HUES64 (cell line): Measurements from ENCODE around the gene INAFM2.

Experiments used
- H3K27ac ChIP-seq: 2 replicates; pipeline ENCODE4 v1.7.0; 2013; ENCODE audit warnings: low read depth, low read length, inconsistent platforms
- H3K27me3 ChIP-seq: 2 replicates; pipeline ENCODE4 v1.6.1; 2013; ENCODE audit warnings: mild to moderate bottlenecking, low read length; ENCODE audit not compliant: insufficient read depth
- H3K36me3 ChIP-seq: 2 replicates; pipeline ENCODE4 v1.6.1; 2013; ENCODE audit warnings: mild to moderate bottlenecking, low read length; ENCODE audit not compliant: insufficient read depth
- H3K4me1 ChIP-seq: 2 replicates; pipeline ENCODE4 v1.6.1; 2013; ENCODE audit warnings: mild to moderate bottlenecking, low read length, moderate library complexity; ENCODE audit not compliant: insufficient read depth
- H3K4me3 ChIP-seq: 2 replicates; pipeline ENCODE4 v1.5.1; 2013; ENCODE audit warnings: mild to moderate bottlenecking, low read length, moderate library complexity
- H3K9ac ChIP-seq: 2 replicates; pipeline ENCODE4 v1.6.1; 2013; ENCODE audit warnings: mild to moderate bottlenecking, low read depth, low read length
- H3K9me3 ChIP-seq: 2 replicates; pipeline ENCODE4 v1.6.1; 2013; ENCODE audit warnings: low read depth, low read length; ENCODE audit not compliant: insufficient read depth
- WGBS: fragments of 150-250, 120-280 bp; methylation state at CpG from one replicate; pipeline ENCODE4 v1.1.7; 2013; ENCODE audit warnings: missing lambda C conversion rate; 5-methylcytosine and 5-hydroxymethylcytosine counted together

The INAFM2 gene

GRCh38 chr15:40307421-40308211 lies 15.9 kb upstream of the INAFM2 start, which contains the start of gene PLCB2:
Gene PLCB2, minus strand, starts transcription at chr15:40307935. Its CDS starts 263 bp downstream, at chr15:40307672.
- Histone ChIP-seq H3K9me3 (no peaks in the 10 kb centered on the region), H3K27me3 (peaks cover 18% of the 10 kb centered on the region; the same call in 1 of the 2 replicates), H3K4me3 (0 out of 2 replicates have a peak within 1 kb of the TSS, but pooled peaks have one; percentile 18), H3K36me3 (no peaks in the 10 kb centered on the region), H3K4me1 (peaks cover 26% of the 10 kb centered on the region), H3K27ac (no peak within 1 kb of the TSS), H3K9ac (peak within 1 kb of the TSS; percentile 21; the same call in 1 of the 2 replicates)
- WGBS = 36% methylated on average over 13 of the region's 15 CpGs

GRCh38 chr15:40309344-40309862 lies 14.1 kb upstream of the INAFM2 start:
- Histone ChIP-seq H3K4me1 (peaks cover 30% of the 10 kb centered on the region), H3K4me3 (no peak overlapping the region), H3K9me3 (no peaks in the 10 kb centered on the region), H3K27me3 (peaks cover 19% of the 10 kb centered on the region; the same call in 1 of the 2 replicates), H3K27ac (no peak overlapping the region), H3K9ac (no peak overlapping the region), H3K36me3 (no peaks in the 10 kb centered on the region)
- WGBS = 66% methylated on average over 8 of the region's 8 CpGs

- H3K27ac ChIP-seq = no peak overlapping the region
- H3K36me3 ChIP-seq = no peaks in the 10 kb centered on the region
- 20% methylated on average over 4 of the region's 4 CpGs for WGBS
- no peak overlapping the region for H3K4me3 ChIP-seq
- H3K27me3 ChIP-seq = peaks cover 19% of the 10 kb centered on the region; the same call in 1 of the 2 replicates
- H3K9ac ChIP-seq = no peak overlapping the region
- H3K9me3 ChIP-seq = no peaks in the 10 kb centered on the region
- H3K4me1 ChIP-seq = peaks cover 30% of the 10 kb centered on the region
These were observed 13.2 kb upstream of the INAFM2 start for GRCh38 chr15:40310001-40310959.

GRCh38 chr15:40310993-40311392 lies 12.5 kb upstream of the INAFM2 start:
- peaks cover 30% of the 10 kb centered on the region for H3K4me1 ChIP-seq
- WGBS = 86% methylated on average over 3 of the region's 3 CpGs
- no peaks in the 10 kb centered on the region for H3K36me3 ChIP-seq
- H3K4me3 ChIP-seq = no peak overlapping the region
- no peaks in the 10 kb centered on the region for H3K9me3 ChIP-seq
- no peak overlapping the region for H3K27ac ChIP-seq
- H3K27me3 ChIP-seq = peaks cover 19% of the 10 kb centered on the region; the same call in 1 of the 2 replicates
- no peak overlapping the region for H3K9ac ChIP-seq

- H3K4me1 ChIP-seq = peaks cover 20% of the 10 kb centered on the region
- no peak overlapping the region for H3K27ac ChIP-seq
- H3K9me3 ChIP-seq = no peaks in the 10 kb centered on the region
- H3K36me3 ChIP-seq = no peaks in the 10 kb centered on the region
- peaks cover 19% of the 10 kb centered on the region; the same call in 1 of the 2 replicates for H3K27me3 ChIP-seq
- H3K9ac ChIP-seq = no peak overlapping the region
- H3K4me3 ChIP-seq = no peak overlapping the region
- 90% methylated on average over 10 of the region's 10 CpGs for WGBS
These were observed 10.9 kb upstream of the INAFM2 start for GRCh38 chr15:40312370-40313158.

- H3K9ac ChIP-seq = no peak overlapping the region
- H3K4me1 ChIP-seq = peaks cover 13% of the 10 kb centered on the region
- H3K27ac ChIP-seq = no peak overlapping the region
- no peaks in the 10 kb centered on the region for H3K9me3 ChIP-seq
- H3K36me3 ChIP-seq = no peaks in the 10 kb centered on the region
- no peak overlapping the region for H3K4me3 ChIP-seq
- peaks cover 19% of the 10 kb centered on the region; the same call in 1 of the 2 replicates for H3K27me3 ChIP-seq
- WGBS = 83% methylated on average over 10 of the region's 10 CpGs
These were observed 9.7 kb upstream of the INAFM2 start for GRCh38 chr15:40313531-40314398.

GRCh38 chr15:40314723-40315276 lies 8.7 kb upstream of the INAFM2 start:
- no peak overlapping the region for H3K9ac ChIP-seq
- peaks cover 16% of the 10 kb centered on the region; the same call in 1 of the 2 replicates for H3K27me3 ChIP-seq
- H3K4me3 ChIP-seq = no peak overlapping the region
- H3K9me3 ChIP-seq = no peaks in the 10 kb centered on the region
- no peak overlapping the region for H3K27ac ChIP-seq
- H3K36me3 ChIP-seq = no peaks in the 10 kb centered on the region
- peaks cover 4% of the 10 kb centered on the region; the same call in 1 of the 2 replicates for H3K4me1 ChIP-seq
- WGBS = 89% methylated on average over 3 of the region's 4 CpGs

GRCh38 chr15:40316931-40317330 lies 6.6 kb upstream of the INAFM2 start:
- peaks cover 10% of the 10 kb centered on the region for H3K27me3 ChIP-seq
- H3K27ac ChIP-seq = no peak overlapping the region
- H3K9me3 ChIP-seq = no peaks in the 10 kb centered on the region
- WGBS = 92% methylated on average over 3 of the region's 3 CpGs
- no peak overlapping the region for H3K4me3 ChIP-seq
- H3K9ac ChIP-seq = no peak overlapping the region
- no peaks in the 10 kb centered on the region for H3K36me3 ChIP-seq
- H3K4me1 ChIP-seq = peaks cover 4% of the 10 kb centered on the region

- H3K4me3 ChIP-seq = no peak overlapping the region
- 99% methylated on average over 3 of the region's 4 CpGs for WGBS
- no peaks in the 10 kb centered on the region for H3K36me3 ChIP-seq
- H3K9ac ChIP-seq = no peak overlapping the region
- H3K4me1 ChIP-seq = peaks cover 9% of the 10 kb centered on the region
- H3K27ac ChIP-seq = no peak overlapping the region
- H3K9me3 ChIP-seq = no peaks in the 10 kb centered on the region
- peaks cover 12% of the 10 kb centered on the region for H3K27me3 ChIP-seq
These were observed 5.9 kb upstream of the INAFM2 start for GRCh38 chr15:40317580-40317979.
